Endothelial cell of umbilical vein (primary cell): Measurements from ENCODE around the gene TTC23L. TPM values are rescaled to one million over a fixed set of nuclear protein-coding genes. Genes with fewer than 3 reads are reported as not detected.

Source experiments
- BruUV-seq: library from RNA; stranded (reverse); fragments of 400-500 nt; replicated peaks from 2 replicates; lab custom pipeline; 2021; lab: Mats Ljungman, UMichigan
- CTCF ChIA-PET: fragments of 300-600, 350-600 bp; sonication (Branson Sonifier 250); formaldehyde crosslinking; loops from one replicate; lab custom pipeline; 2021; ENCODE audit warnings: antibody characterized with exemption, inconsistent platforms; lab: Charles Lee
- POLR2A ChIA-PET: fragments of 300-600, 350-600 bp; sonication (Branson Sonifier 250); formaldehyde crosslinking; loops from one replicate; lab custom pipeline; 2021; ENCODE audit warnings: antibody characterized with exemption, inconsistent platforms; lab: Charles Lee
- DNase-seq: peaks from one replicate; pipeline ENCODE4 v3.0.0-alpha.2; 2011; ENCODE audit warnings: low read depth, low spot score
- FAIRE-seq: peaks from 2 replicates; lab custom pipeline; 2011; peaks lifted over from hg19 to GRCh38; lab: Jason Lieb, UNC
- H2AFZ ChIP-seq: 2 replicates; pipeline ENCODE4 v1.6.0; 2012; ENCODE audit warnings: low read depth, low read length, control low read depth, inconsistent platforms
- H3K27ac ChIP-seq: 2 replicates; pipeline ENCODE4 v1.5.1; 2011; ENCODE audit warnings: low read depth, mild to moderate bottlenecking, control low read depth, low read length, moderate library complexity; ENCODE audit not compliant: insufficient read depth
- H3K27me3 ChIP-seq, 2 experiments: 2 replicates each; pipeline versions ENCODE4 v1.6.0 to v1.6.1; 2011; ENCODE audit warnings: low read length in 2 of 2, mixed read lengths in 1 of 2; ENCODE audit not compliant: control insufficient read depth in 2 of 2, insufficient read depth in 2 of 2
- H3K36me3 ChIP-seq, 2 experiments: 2 replicates in 1 of 2; 3 replicates in 1 of 2; pipeline ENCODE4 v1.5.1; 2011; ENCODE audit warnings: low read length in 2 of 2, mild to moderate bottlenecking in 1 of 2, moderate library complexity in 1 of 2; ENCODE audit not compliant: control insufficient read depth in 2 of 2, insufficient read depth in 2 of 2; ENCODE audit errors: extremely low read depth in 1 of 2
- H3K4me1 ChIP-seq: 3 replicates; pipeline ENCODE4 v1.5.1; 2011; ENCODE audit warnings: mild to moderate bottlenecking, low read length; ENCODE audit not compliant: control insufficient read depth, insufficient read depth; ENCODE audit errors: extremely low read depth
- H3K4me2 ChIP-seq: 2 replicates; pipeline ENCODE4 v1.6.1; 2011; ENCODE audit warnings: low read length, control low read depth, mixed read lengths; ENCODE audit not compliant: insufficient read depth
- H3K4me3 ChIP-seq, 3 experiments: fragments of 200-600 bp in 1 of 3; sonication (generic), shearing (Covaris generic) in 1 of 3; replicated peaks in 1 of 3; 2 replicates each; pipeline ENCODE4 v1.5.1; 2011 to 2016; ENCODE audit warnings: control low read depth in 3 of 3, low read length in 3 of 3, mild to moderate bottlenecking in 2 of 3, inconsistent platforms in 1 of 3, low read depth in 1 of 3, moderate library complexity in 1 of 3; ENCODE audit not compliant: insufficient read depth in 1 of 3
- H3K79me2 ChIP-seq: 2 replicates; pipeline ENCODE4 v1.6.0; 2012; ENCODE audit warnings: low read length, inconsistent platforms; ENCODE audit not compliant: control insufficient read depth, insufficient read depth
- H3K9ac ChIP-seq: replicated peaks from 2 replicates; pipeline ENCODE3; 2011; ENCODE audit warnings: low read length, control low read depth; ENCODE audit not compliant: insufficient read depth; ENCODE audit errors: extremely low read depth
- H3K9me1 ChIP-seq: replicated peaks from 3 replicates; pipeline ENCODE4 v1.6.0; 2011; ENCODE audit warnings: mild to moderate bottlenecking, low read length; ENCODE audit not compliant: control insufficient read depth, insufficient read depth; ENCODE audit errors: extremely low read depth
- H3K9me3 ChIP-seq: replicated peaks from 2 replicates; pipeline ENCODE4 v1.5.1; 2012; ENCODE audit warnings: low read length, inconsistent platforms; ENCODE audit not compliant: control insufficient read depth, insufficient read depth
- H4K20me1 ChIP-seq: replicated peaks from 2 replicates; pipeline ENCODE3; 2011; ENCODE audit warnings: mild to moderate bottlenecking, low read length; ENCODE audit not compliant: control insufficient read depth, insufficient read depth; ENCODE audit errors: extremely low read depth
- CTCF ChIP-seq, 2 donors: IDR thresholded peaks; 1 replicate in 1 of 2; 2 replicates in 1 of 2; pipeline ENCODE4 v1.5.1; 2011; ENCODE audit warnings: low read length in 2 of 2, mild to moderate bottlenecking in 2 of 2, moderate library complexity in 2 of 2, control low read depth in 1 of 2, inconsistent platforms in 1 of 2, low read depth in 1 of 2; ENCODE audit not compliant: insufficient read depth in 1 of 2; ENCODE audit errors: extremely low read depth in 1 of 2
- EZH2 ChIP-seq: IDR thresholded peaks from 2 replicates; pipeline ENCODE4 v1.6.1; 2012; ENCODE audit warnings: borderline replicate concordance, low read depth, mild to moderate bottlenecking, moderate library complexity, low read length, inconsistent platforms; ENCODE audit not compliant: severe bottlenecking
- FOS ChIP-seq: IDR thresholded peaks from 2 replicates; pipeline ENCODE4 v1.6.1; 2011; ENCODE audit warnings: mild to moderate bottlenecking, low read length, moderate library complexity, borderline replicate concordance; ENCODE audit not compliant: insufficient read depth
- GATA2 ChIP-seq: IDR thresholded peaks from 2 replicates; pipeline ENCODE4 v1.7.0; 2011; ENCODE audit warnings: low read depth, mild to moderate bottlenecking, moderate library complexity, mixed read lengths, low read length; ENCODE audit not compliant: insufficient read length, insufficient read depth
- JUN ChIP-seq: IDR thresholded peaks from 2 replicates; pipeline ENCODE4 v1.6.1; 2011; ENCODE audit warnings: borderline replicate concordance, low read depth; ENCODE audit not compliant: insufficient read length, insufficient read depth
- MAX ChIP-seq: IDR thresholded peaks from 2 replicates; pipeline ENCODE4 v1.6.1; 2011; ENCODE audit not compliant: insufficient read depth, insufficient read length
- MYC ChIP-seq: IDR thresholded peaks from one replicate; pipeline ENCODE4 v1.6.1; 2011; ENCODE audit warnings: mild to moderate bottlenecking, low read depth, low read length
- POLR2A ChIP-seq: IDR thresholded peaks from 2 replicates; pipeline ENCODE4 v1.6.1; 2012; ENCODE audit warnings: low read depth, mild to moderate bottlenecking, control low read depth, low read length
- POLR2AphosphoS5 ChIP-seq: IDR thresholded peaks from 2 replicates; pipeline ENCODE4 v1.6.1; 2012; ENCODE audit warnings: low read depth, mild to moderate bottlenecking, control low read depth, low read length, moderate library complexity; ENCODE audit not compliant: insufficient read depth
- dilution Hi-C: fragments of 300-500 bp; cut with MboI; formaldehyde crosslinking; loops from one replicate; pipeline ENCODE4 v1.15.0; 2019; ENCODE audit warnings: low sequenced_read_pairs; ENCODE audit not compliant: extremely low pct_ligation_motif_present
- intact Hi-C: fragments of 100-400 bp; cut with micrococcal nuclease; formaldehyde crosslinking; loops from one replicate; pipeline ENCODE4 v1.10.0; 2022
- polyA plus RNA-seq, 4 experiments: library from polyadenylated mRNA; depleted of rRNA in 3 of 4; stranded (reverse) in 3 of 4; unstranded in 1 of 4; fragments of >200 nt; gene quantifications; 2 replicates each; pipeline versions ENCODE4 v1.2.1 to v1.2.3, GENCODE V29; 2011 to 2012; ENCODE audit warnings: missing spikeins in 1 of 4
- total RNA-seq: library from RNA; stranded (reverse); gene quantifications from 2 replicates; pipeline ENCODE4 v1.2.3, GENCODE V29; 2021

The TTC23L gene
- total and polyA plus RNA-seq, 2 donors (not counting 3 experiments of a cell fraction or from before 2014, with no cell fraction given): not detected

- intact Hi-C loops: no loop called here
Observed at GRCh38 chr5:34894716-34895115, 55.8 kb downstream of the TTC23L start.

More at GRCh38 chr5:34894716-34895115, 55.8 kb downstream of the TTC23L start:
- Histone ChIP-seq H3K4me1 (no peaks in the 10 kb centered on the region), H3K9me3 (no peaks in the 10 kb centered on the region), H3K27ac (no peak overlapping the region), H3K36me3 (no peaks in the 10 kb centered on the region), H3K9me1 (no peaks in the 10 kb centered on the region), H2AFZ (no peak overlapping the region), H3K9ac (no peak overlapping the region), H3K27me3 (peaks cover 0 to 2% of the 10 kb centered on the region in 2 experiments), H3K4me3 (no peak overlapping the region), H3K79me2 (no peaks in the 10 kb centered on the region), H3K4me2 (no peak overlapping the region), H4K20me1 (no peaks in the 10 kb centered on the region)
- CTCF ChIA-PET: interaction anchor here (0.9 to 7.2 kb wide), 2 partner anchors 409 to 420 kb away, joined by 3 to 84 read pairs; no protein-coding TSS in a partner anchor
- POLR2A ChIA-PET: no interaction called here
- no TSS peak for BruUV-seq
- DNase-seq (no peak), FAIRE-seq (no peak)
- no peak for TF ChIP-seq JUN
- TF ChIP-seq MYC: no peak
- no peak for TF ChIP-seq MAX
- TF ChIP-seq FOS: no peak
- TF ChIP-seq POLR2AphosphoS5: no peak
- TF ChIP-seq EZH2: no peak
- TF ChIP-seq POLR2A: no peak
- TF ChIP-seq CTCF (IDR thresholded peaks at IDR 0.05; ENCODE audit: extremely low read depth in 1 of 2, insufficient read depth in 1 of 2, low read depth in 1 of 2, low read length in 2 of 2): no peak
- TF ChIP-seq GATA2: no peak
- dilution Hi-C loops: no loop called here
